GM12801 (cell line): Measurements from ENCODE around the gene MMP27.

Experiments used
- TF ChIP-seq, protein P1 (sequence below): IDR thresholded peaks from one replicate; pipeline ENCODE4 v1.5.1; 2011; ENCODE audit warnings: control low read depth; ENCODE audit not compliant: insufficient read length; ENCODE audit errors: extremely low read depth

Gene MMP27

DNA sequence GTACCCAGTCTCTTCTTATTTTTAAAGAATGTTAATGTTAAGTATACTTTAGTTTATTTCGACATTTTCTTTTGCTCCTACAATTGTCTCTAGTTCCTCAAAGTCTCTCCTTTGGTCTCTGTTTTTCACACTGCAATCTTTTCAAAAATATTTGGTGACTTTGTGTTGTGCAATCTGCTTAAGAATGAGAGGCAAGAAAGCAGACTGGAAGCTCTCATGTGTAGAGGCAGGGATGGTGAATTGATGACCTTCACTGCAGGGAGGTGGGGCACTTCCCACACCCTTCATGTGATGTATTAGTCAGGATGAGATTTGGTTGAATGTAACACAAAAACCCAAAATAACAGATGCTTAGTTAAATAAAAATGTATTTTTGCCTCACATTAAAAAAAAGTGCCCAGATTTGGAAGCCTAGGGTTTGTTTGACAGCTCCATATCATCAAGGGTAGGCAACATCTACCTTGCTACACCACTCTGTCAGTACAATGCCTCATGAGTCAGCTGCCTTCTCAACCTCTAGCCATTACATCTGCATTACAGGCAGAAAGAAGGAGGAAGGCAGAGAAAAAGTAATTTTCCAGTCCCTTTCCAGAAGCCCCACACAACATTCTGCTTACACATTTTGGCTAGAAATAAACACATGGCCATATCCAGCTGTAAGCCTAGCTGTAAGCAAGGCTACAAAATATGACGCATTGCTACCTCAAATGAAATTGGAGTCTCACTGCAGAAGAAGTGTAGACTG lies 3.8 kb upstream of the MMP27 start:
- TF ChIP-seq, protein P1, sequence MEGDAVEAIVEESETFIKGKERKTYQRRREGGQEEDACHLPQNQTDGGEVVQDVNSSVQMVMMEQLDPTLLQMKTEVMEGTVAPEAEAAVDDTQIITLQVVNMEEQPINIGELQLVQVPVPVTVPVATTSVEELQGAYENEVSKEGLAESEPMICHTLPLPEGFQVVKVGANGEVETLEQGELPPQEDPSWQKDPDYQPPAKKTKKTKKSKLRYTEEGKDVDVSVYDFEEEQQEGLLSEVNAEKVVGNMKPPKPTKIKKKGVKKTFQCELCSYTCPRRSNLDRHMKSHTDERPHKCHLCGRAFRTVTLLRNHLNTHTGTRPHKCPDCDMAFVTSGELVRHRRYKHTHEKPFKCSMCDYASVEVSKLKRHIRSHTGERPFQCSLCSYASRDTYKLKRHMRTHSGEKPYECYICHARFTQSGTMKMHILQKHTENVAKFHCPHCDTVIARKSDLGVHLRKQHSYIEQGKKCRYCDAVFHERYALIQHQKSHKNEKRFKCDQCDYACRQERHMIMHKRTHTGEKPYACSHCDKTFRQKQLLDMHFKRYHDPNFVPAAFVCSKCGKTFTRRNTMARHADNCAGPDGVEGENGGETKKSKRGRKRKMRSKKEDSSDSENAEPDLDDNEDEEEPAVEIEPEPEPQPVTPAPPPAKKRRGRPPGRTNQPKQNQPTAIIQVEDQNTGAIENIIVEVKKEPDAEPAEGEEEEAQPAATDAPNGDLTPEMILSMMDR, result no peak

DNA sequence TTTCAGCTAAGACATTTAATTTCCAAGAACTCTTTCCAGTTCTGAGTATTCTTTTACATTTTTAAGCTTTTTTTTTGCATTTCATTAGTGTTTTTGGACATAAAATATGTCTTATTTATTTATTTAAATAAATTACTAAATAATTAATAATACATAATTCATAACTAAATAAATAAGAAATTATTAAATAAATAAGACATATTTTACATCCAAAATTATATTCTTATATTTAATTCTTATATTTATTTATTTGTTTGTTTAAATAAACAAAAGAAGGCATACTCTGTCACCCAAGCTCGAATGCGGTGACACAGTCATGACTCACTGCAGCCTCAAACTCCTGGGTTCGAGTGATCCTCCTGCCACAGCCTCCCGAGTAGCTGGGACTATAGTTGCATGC lies 3.1 kb upstream of the MMP27 start:
- TF ChIP-seq, protein P1, result no peak

DNA sequence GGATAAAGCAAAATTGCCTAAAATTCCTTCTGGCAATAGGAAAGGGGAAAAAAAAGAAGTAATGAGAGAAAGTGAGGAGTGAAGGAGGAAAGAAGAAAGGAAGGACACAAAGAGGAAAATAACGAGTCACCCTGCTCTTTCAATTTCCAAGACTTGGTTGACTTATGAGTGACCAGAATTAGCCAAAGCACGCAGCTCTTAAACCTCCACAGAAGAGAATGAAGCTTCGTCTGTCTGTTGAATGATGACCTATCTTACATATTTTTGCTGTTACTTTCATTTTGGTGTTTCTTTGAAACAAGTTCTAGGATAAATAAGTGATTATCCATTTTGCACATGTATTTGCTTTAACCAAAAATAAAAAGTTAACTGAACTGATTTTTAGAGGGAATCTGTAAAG lies 728 bp downstream of the MMP27 start:
- TF ChIP-seq, protein P1, result no peak

DNA sequence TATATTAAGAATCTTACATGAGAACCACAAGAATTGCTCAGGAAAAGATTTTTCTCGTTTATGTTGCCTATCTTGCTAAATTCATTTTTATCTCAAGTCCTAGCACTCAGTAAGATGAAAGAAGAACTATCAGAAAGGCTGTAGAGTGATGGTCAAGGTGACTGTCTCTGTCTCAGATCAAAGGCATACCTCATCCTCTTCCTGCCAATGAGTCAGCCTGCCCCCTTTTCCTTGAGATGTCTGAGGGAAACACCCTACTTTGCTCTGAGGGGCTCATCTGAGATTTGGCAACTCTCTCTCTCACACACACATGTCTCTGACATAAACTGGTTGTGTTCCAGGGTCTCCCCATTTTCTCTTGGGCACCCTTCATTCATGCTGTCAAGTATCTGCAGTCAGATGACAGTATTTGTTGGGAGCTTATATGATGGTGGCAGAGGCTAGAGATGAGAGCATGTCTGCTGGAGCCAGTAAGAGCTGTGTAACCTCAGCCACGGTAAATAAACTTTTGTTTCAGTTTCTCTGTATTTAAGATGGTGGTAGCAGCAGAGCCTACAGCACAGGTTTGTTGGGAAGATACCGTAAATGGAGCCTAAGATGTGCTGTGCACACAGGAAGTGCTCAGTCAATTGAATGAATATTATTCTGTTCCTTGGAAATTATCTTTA lies 1.6 kb downstream of the MMP27 start:
- TF ChIP-seq, protein P1, result no peak

DNA sequence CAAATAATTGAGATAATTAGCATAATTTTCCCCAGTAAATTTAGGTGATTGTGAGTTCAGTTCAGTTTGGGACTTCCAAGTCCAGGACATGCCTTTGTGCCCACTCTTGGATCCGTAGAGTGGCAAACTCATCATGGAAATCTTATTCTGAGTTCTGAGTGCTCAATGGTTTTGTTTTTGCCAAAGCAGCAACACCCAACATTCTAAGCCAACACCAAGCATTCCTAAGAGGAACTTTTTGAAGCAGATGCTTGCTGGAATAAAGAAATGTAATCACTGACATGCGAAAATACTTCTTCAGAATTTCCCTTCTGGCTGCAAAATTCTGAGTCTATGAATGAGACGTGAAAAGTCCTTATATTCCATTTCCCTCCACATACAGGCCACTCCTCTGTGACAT lies 10.4 kb downstream of the MMP27 start:
- TF ChIP-seq, protein P1, result no peak

DNA sequence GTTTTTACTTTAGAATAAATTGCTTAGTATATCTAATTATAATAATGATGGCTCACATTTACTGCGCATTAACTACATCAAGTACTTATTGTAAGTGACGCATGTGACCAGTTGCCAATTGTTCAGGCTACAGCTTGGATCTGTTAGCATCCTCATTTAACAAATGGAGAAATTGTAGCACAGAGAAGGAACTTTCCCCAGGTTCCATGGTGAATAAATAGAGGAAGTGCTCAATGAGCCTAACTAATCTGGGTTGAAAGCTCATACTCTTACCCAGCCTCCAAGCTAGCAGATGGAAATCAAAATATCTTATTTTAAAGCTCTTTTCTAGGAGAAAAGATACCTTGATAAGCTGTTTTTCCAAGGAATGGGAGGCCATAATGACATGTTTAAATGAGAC lies 19.8 kb downstream of the MMP27 start:
- TF ChIP-seq, protein P1, result no peak

DNA sequence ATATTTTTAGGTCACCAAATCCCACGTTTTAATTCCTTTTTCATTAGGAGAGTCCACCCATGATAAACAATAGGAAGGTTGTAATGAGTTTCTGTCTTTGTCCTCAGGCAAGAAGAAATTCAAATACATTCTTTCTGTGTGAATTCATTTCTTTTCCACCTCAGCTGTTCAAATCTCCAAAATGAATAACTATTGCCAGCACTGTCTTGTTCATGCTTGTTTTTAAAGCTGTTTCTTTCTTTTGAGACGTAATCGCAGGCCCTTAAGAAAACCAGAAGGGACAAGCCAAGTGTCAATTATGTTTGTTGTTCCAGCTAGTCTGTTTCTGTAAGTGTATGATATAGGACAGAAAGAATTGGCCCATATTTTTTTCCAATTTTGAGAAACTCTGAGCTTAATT lies 20.2 kb downstream of the MMP27 start:
- TF ChIP-seq, protein P1, result no peak
